NCI-H1694 (cell line): Measurements from ENCODE around the gene MARCHF7.

Experiments used
- DNase-seq: peaks from one replicate; lab custom pipeline; 2025; lab: John Stamatoyannopoulos, UW

The MARCHF7 gene

GRCh38 chr2:159762075-159762474, 49.8 kb downstream of the MARCHF7 start:
- no peak for DNase-seq
